GM10266 (cell line): Measurements from ENCODE around the gene DHRS7C.

ENCODE experiments used
- DNase-seq: peaks from one replicate; pipeline ENCODE4 v3.0.0; 2012; ENCODE audit errors: extremely low spot score
- TF ChIP-seq, protein P1 (sequence below): IDR thresholded peaks from 2 replicates; pipeline ENCODE4 v1.5.1; 2012; ENCODE audit warnings: mild to moderate bottlenecking, low read depth; ENCODE audit not compliant: control insufficient read depth, insufficient read depth; ENCODE audit errors: missing control alignments

DHRS7C gene

GRCh38 chr17:9810100-9810949, 18.9 kb upstream of the DHRS7C start:
- DNase-seq: no peak

GRCh38 chr17:9809409-9809808, 18.0 kb upstream of the DHRS7C start:
- TF ChIP-seq, protein P1, sequence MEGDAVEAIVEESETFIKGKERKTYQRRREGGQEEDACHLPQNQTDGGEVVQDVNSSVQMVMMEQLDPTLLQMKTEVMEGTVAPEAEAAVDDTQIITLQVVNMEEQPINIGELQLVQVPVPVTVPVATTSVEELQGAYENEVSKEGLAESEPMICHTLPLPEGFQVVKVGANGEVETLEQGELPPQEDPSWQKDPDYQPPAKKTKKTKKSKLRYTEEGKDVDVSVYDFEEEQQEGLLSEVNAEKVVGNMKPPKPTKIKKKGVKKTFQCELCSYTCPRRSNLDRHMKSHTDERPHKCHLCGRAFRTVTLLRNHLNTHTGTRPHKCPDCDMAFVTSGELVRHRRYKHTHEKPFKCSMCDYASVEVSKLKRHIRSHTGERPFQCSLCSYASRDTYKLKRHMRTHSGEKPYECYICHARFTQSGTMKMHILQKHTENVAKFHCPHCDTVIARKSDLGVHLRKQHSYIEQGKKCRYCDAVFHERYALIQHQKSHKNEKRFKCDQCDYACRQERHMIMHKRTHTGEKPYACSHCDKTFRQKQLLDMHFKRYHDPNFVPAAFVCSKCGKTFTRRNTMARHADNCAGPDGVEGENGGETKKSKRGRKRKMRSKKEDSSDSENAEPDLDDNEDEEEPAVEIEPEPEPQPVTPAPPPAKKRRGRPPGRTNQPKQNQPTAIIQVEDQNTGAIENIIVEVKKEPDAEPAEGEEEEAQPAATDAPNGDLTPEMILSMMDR: no peak
- no peak for DNase-seq

More at GRCh38 chr17:9810100-9810949, 18.9 kb upstream of the DHRS7C start:
- TF ChIP-seq, protein P1: no peak

DNA sequence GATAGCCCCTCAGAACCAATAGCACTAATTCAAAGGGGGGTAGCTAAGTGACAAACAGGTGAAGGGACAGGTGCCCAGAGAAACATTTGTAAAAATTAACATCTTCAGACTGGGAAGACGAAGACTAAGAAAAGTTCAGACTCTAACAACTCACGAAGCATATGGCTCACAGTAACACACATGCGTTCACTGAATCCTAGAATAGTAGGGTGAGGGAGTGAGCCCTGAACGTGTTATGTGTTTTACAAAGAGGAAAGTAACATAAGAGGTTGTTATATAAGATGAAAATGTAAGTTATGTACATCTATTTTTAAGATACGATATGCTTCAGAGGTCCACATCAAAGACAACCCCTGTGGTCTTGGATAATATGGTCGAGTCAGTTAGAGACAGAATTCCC, 15.3 kb upstream of the DHRS7C start:
- no peak for DNase-seq
- TF ChIP-seq, protein P1: no peak

GRCh38 chr17:9805769-9806168, 14.4 kb upstream of the DHRS7C start:
- DNase-seq: no peak
- TF ChIP-seq, protein P1: no peak

DNA sequence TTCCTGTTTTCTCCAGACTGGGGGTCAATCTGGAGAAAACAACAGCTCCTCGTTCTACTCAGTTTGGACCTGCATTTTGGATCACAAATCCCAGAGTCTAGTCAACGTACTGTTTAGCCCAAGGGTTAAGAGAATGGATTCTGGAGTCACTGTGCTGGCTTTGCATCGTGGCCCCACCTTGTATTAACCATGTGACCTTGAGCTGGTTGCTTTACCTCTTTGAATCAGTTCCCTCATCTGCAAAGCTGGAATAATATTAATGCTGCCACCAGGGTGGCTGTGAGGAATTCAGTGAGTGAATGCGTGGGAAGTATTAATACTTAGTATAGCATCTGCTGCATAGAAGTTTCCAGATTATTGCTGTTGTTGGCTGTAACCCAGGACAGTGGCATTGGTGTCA, 11.3 kb upstream of the DHRS7C start:
- DNase-seq: no peak
- TF ChIP-seq, protein P1: no peak

- DNase-seq: no peak
- TF ChIP-seq, protein P1: no peak
Measured at GRCh38 chr17:9802294-9802693, 10.9 kb upstream of the DHRS7C start.

DNA sequence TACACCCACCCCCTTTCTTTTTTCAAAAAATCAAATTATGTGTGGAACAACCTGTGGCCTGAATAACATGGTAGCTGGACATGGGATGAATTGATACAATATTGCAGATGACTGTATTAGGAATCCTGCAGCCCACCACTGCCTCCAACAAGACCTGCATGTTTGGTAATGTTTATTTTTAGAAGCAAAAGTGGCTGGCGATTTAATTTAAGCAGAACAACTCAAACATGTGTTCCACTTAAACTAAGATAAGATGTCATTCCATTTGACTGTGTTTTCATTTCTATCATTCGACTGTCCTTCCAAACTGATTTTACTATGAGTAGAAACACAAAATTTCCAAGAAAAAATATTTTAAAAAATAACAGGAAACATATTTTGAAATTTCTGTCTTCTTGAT, 10.1 kb upstream of the DHRS7C start:
- no peak for DNase-seq
- TF ChIP-seq, protein P1: no peak
